HCT116 (cell line): ENCODE data around the gene WDR33. TPM values are rescaled to one million over a fixed set of nuclear protein-coding genes. Genes with fewer than 3 reads are reported as not detected.

Experiments used
- ATAC-seq: fragments of 200-7000 bp; cut with Tn5 transposase; 2 replicates; pipeline ENCODE4 v1.9.1; 2020; ENCODE audit warnings: mild to moderate bottlenecking, moderate library complexity
- BruUV-seq: library from RNA; stranded (reverse); fragments of 400-500 nt; replicated peaks from 2 replicates; lab custom pipeline; 2021; lab: Mats Ljungman, UMichigan
- CTCF ChIA-PET: fragments of 300-600 bp; sonication (Branson Sonifier 250); formaldehyde crosslinking; loops from one replicate; lab custom pipeline; 2021; ENCODE audit warnings: antibody characterized with exemption; lab: Charles Lee
- POLR2A ChIA-PET: fragments of 300-600, 350-600 bp; sonication (Branson Sonifier 250); formaldehyde crosslinking; loops from one replicate; lab custom pipeline; 2021; ENCODE audit warnings: antibody characterized with exemption; lab: Charles Lee
- RAD21 ChIA-PET, 2 experiments: fragments of 300-600 bp; sonication (Branson Sonifier 250); formaldehyde crosslinking; loops; one replicate each; lab custom pipeline; 2023; ENCODE audit warnings: low total read pairs in 2 of 2; ENCODE audit not compliant: uncharacterized antibody in 2 of 2, unreplicated experiment in 2 of 2, low non-redundant PET in 1 of 2; lab: Charles Lee
- DNase-seq: peaks from one replicate; pipeline ENCODE4 v3.0.0-alpha.2; 2010; ENCODE audit warnings: low read depth, low spot score
- H2AFZ ChIP-seq: fragments of 200-600 bp; shearing (Covaris generic), sonication (generic); 2 replicates; pipeline ENCODE4 v1.6.1; 2017; ENCODE audit warnings: low read depth, mixed run types, mixed read lengths, antibody characterized with exemption, low read length; ENCODE audit not compliant: poor library complexity, severe bottlenecking
- H3K27ac ChIP-seq: 2 replicates; pipeline ENCODE4 v1.5.1; 2012; ENCODE audit warnings: low read depth, low read length
- H3K27me3 ChIP-seq: fragments of 200-600 bp; sonication (generic); 2 replicates; pipeline ENCODE4 v1.6.1; 2016; ENCODE audit warnings: mixed run types, low read length, mixed read lengths; ENCODE audit not compliant: insufficient read depth
- H3K36me3 ChIP-seq, 2 experiments: fragments of 200-500 bp in 1 of 2; fragments of 200-600 bp in 1 of 2; sonication (Bioruptor generic) in 1 of 2; sonication (generic) in 1 of 2; 2 replicates each; pipeline versions ENCODE4 v1.5.1 to v1.6.1; 2014 to 2016; ENCODE audit warnings: low read length in 2 of 2, inconsistent platforms in 1 of 2, mixed read lengths in 1 of 2, mixed run types in 1 of 2; ENCODE audit not compliant: insufficient read depth in 2 of 2, control insufficient read depth in 1 of 2
- H3K4me1 ChIP-seq, 2 experiments: fragments of 200-600 bp in 1 of 2; sonication (generic) in 1 of 2; 2 replicates each; pipeline versions ENCODE4 v1.5.1 to v1.6.1; 2012 to 2017; ENCODE audit warnings: low read length in 2 of 2, inconsistent platforms in 1 of 2, mild to moderate bottlenecking in 1 of 2, mixed read lengths in 1 of 2, mixed run types in 1 of 2, moderate library complexity in 1 of 2; ENCODE audit not compliant: insufficient read depth in 2 of 2, control insufficient read depth in 1 of 2
- H3K4me2 ChIP-seq: fragments of 200-600 bp; sonication (generic); 2 replicates; pipeline ENCODE4 v1.6.1; 2017; ENCODE audit warnings: mixed run types, low read length, mixed read lengths
- H3K4me3 ChIP-seq, 2 experiments: fragments of 200-600 bp in 1 of 2; sonication (generic) in 1 of 2; replicated peaks in 1 of 2; 2 replicates each; pipeline ENCODE4 v1.5.1; 2011 to 2016; ENCODE audit warnings: low read length in 2 of 2, control low read depth in 1 of 2, low read depth in 1 of 2, mild to moderate bottlenecking in 1 of 2, mixed read lengths in 1 of 2, mixed run types in 1 of 2
- H3K79me2 ChIP-seq: fragments of 200-600 bp; sonication (generic); 2 replicates; pipeline ENCODE4 v1.6.1; 2017; ENCODE audit warnings: mild to moderate bottlenecking, mixed run types, low read length, moderate library complexity, mixed read lengths; ENCODE audit not compliant: insufficient read depth
- H3K9ac ChIP-seq: fragments of 200-600 bp; sonication (generic); 2 replicates; pipeline ENCODE4 v1.6.1; 2016; ENCODE audit warnings: low read length, mixed read lengths
- H3K9me2 ChIP-seq: fragments of 200-600 bp; sonication (generic), shearing (Covaris generic); 2 replicates; pipeline ENCODE4 v1.6.1; 2017; ENCODE audit warnings: mixed run types, mild to moderate bottlenecking, moderate library complexity; ENCODE audit not compliant: insufficient read depth
- H3K9me3 ChIP-seq, 2 experiments: fragments of 200-500 bp in 1 of 2; fragments of 200-600 bp in 1 of 2; sonication (Bioruptor generic) in 1 of 2; sonication (generic) in 1 of 2; 2 replicates each; pipeline ENCODE4 v1.6.1; 2014 to 2017; ENCODE audit warnings: low read length in 2 of 2, mixed read lengths in 2 of 2, inconsistent platforms in 1 of 2, low read depth in 1 of 2, mild to moderate bottlenecking in 1 of 2, mixed run types in 1 of 2, moderate library complexity in 1 of 2; ENCODE audit not compliant: control insufficient read depth in 1 of 2, insufficient read depth in 1 of 2
- H4K20me1 ChIP-seq: fragments of 200-600 bp; sonication (generic), shearing (Covaris generic); 2 replicates; pipeline ENCODE4 v1.6.1; 2017; ENCODE audit warnings: mixed run types, mild to moderate bottlenecking, moderate library complexity; ENCODE audit not compliant: insufficient read depth
- ATF3 ChIP-seq: IDR thresholded peaks from 2 replicates; pipeline ENCODE4 v1.6.1; 2012
- CBX3 ChIP-seq: IDR thresholded peaks from 2 replicates; pipeline ENCODE4 v1.6.1; 2012; ENCODE audit warnings: low read depth
- EZH2phosphoT487 ChIP-seq: fragments of 200-600 bp; IDR thresholded peaks from 2 replicates; pipeline ENCODE4 v1.6.1; 2018; ENCODE audit warnings: antibody characterized with exemption, borderline replicate concordance
- FOSL1 ChIP-seq: IDR thresholded peaks from 2 replicates; pipeline ENCODE4 v1.6.1; 2012; ENCODE audit warnings: low read depth
- JUND ChIP-seq: IDR thresholded peaks from 2 replicates; pipeline ENCODE4 v1.6.1; 2012
- MAX ChIP-seq: IDR thresholded peaks from 2 replicates; pipeline ENCODE4 v1.6.1; 2012
- POLR2AphosphoS5 ChIP-seq: IDR thresholded peaks from 2 replicates; pipeline ENCODE4 v1.6.1; 2011; ENCODE audit warnings: mild to moderate bottlenecking, low read depth, low read length, moderate library complexity
- RAD21 ChIP-seq: IDR thresholded peaks from 2 replicates; pipeline ENCODE4 v1.6.1; 2012; ENCODE audit warnings: low read depth, mild to moderate bottlenecking
- SIN3A ChIP-seq: IDR thresholded peaks from 2 replicates; pipeline ENCODE4 v1.6.1; 2012; ENCODE audit warnings: low read depth
- SP1 ChIP-seq: IDR thresholded peaks from 2 replicates; pipeline ENCODE4 v1.6.1; 2012; ENCODE audit warnings: low read depth
- SRF ChIP-seq: IDR thresholded peaks from 2 replicates; pipeline ENCODE4 v1.6.1; 2012; ENCODE audit warnings: low read depth
- TCF7L2 ChIP-seq: IDR thresholded peaks from 2 replicates; pipeline ENCODE4 v1.7.0; 2011; ENCODE audit warnings: borderline replicate concordance, inconsistent platforms; ENCODE audit not compliant: insufficient read depth, insufficient read length; ENCODE audit errors: extremely low read depth
- YY1 ChIP-seq: IDR thresholded peaks from 2 replicates; pipeline ENCODE4 v1.6.1; 2011; ENCODE audit warnings: low read length, low read depth, moderate library complexity, mild to moderate bottlenecking; ENCODE audit not compliant: insufficient replicate concordance; ENCODE audit errors: extremely low read depth
- intact Hi-C: fragments of 100-400 bp; cut with micrococcal nuclease; formaldehyde crosslinking; loops from 2 replicates; pipeline ENCODE4 v1.10.0; 2022
- total RNA-seq: library from RNA; stranded (reverse); gene quantifications from one replicate; pipeline ENCODE4 v1.2.1, GENCODE V29; 2021; ENCODE audit not compliant: unreplicated experiment
- TF ChIP-seq, protein P1 (sequence below), 3 experiments: fragments of 200-600 bp in 1 of 3; sonication (generic) in 1 of 3; IDR thresholded peaks in 2 of 3; conservative IDR thresholded peaks in 1 of 3; 2 replicates each; pipeline ENCODE4 v1.5.1; 2012 to 2017; ENCODE audit warnings: low read depth in 2 of 3, low read length in 2 of 3, antibody characterized with exemption in 1 of 3, borderline replicate concordance in 1 of 3, control low read depth in 1 of 3, mild to moderate bottlenecking in 1 of 3, mixed read lengths in 1 of 3, mixed run types in 1 of 3, moderate library complexity in 1 of 3; ENCODE audit not compliant: insufficient read depth in 1 of 3

Gene WDR33
- total RNA-seq, 1 experiment from 2014 or later: 52.5 TPM

GRCh38 chr2:127683056-127683455 is 127.9 kb downstream of the WDR33 start (continued):
- no peak for TF ChIP-seq POLR2AphosphoS5

DNA sequence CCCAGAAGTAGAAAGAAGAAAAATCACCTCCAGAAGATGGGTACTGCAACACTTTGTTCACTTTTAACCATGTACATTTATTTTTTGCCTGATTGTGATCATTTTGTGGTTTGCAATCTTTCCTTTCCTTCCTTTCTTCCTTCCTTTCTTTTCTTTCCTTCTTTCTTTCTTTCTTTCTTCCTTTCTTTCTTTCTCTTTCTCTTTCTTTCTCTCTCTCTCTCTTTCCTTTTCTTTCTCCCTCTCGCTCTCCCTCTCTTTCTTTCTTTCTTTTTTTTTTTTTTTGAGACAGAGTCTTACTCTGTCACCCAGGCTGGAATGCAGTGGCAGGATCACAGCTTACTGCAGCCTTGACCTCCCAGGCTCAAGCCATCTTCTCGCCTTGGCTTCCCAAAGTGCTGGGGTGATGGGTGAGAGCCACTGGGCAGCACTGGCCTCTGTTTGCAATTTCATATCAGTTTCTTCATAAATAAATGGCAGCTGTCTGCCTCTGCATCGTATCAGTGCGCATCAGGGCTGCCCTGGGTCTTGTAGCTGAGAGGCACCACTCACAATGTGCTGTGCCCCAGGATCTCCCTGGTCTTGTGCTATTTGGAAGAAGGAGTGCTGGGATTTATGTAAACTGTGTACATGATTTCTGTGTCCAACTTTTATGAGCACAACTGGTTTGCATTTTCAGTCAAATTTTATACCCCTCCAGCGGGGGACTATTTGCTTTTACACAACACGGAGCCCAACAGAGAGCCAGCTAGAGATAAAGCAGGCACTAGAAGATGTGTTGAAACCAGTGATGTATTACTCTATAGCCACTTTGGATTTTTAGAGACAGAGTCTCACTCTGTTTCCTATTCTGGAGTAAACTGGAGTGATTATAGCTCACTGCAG is 128.8 kb downstream of the WDR33 start:
- Histone ChIP-seq H3K27me3 (no peaks in the 10 kb centered on the region), H3K4me2 (no peak overlapping the region), H2AFZ (no peak overlapping the region), H3K27ac (no peak overlapping the region), H3K9me3 (no peaks in the 10 kb centered on the region), H4K20me1 (no peaks in the 10 kb centered on the region), H3K4me3 (no peak overlapping the region), H3K4me1 (no peaks in the 10 kb centered on the region), H3K79me2 (no peaks in the 10 kb centered on the region), H3K9me2 (no peaks in the 10 kb centered on the region), H3K36me3 (no peaks in the 10 kb centered on the region), H3K9ac (no peak overlapping the region)
- ChIA-PET RAD21 (no interaction called here), POLR2A (no interaction called here), CTCF (interaction anchor here (1.2 to 1.6 kb wide), 2 partner anchors 12 to 91 kb away, joined by 3 to 4 read pairs; no protein-coding TSS in a partner anchor)
- TF ChIP-seq TCF7L2: no peak
- TF ChIP-seq SIN3A: no peak
- TF ChIP-seq YY1: no peak
- TF ChIP-seq, protein P1, sequence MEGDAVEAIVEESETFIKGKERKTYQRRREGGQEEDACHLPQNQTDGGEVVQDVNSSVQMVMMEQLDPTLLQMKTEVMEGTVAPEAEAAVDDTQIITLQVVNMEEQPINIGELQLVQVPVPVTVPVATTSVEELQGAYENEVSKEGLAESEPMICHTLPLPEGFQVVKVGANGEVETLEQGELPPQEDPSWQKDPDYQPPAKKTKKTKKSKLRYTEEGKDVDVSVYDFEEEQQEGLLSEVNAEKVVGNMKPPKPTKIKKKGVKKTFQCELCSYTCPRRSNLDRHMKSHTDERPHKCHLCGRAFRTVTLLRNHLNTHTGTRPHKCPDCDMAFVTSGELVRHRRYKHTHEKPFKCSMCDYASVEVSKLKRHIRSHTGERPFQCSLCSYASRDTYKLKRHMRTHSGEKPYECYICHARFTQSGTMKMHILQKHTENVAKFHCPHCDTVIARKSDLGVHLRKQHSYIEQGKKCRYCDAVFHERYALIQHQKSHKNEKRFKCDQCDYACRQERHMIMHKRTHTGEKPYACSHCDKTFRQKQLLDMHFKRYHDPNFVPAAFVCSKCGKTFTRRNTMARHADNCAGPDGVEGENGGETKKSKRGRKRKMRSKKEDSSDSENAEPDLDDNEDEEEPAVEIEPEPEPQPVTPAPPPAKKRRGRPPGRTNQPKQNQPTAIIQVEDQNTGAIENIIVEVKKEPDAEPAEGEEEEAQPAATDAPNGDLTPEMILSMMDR (IDR thresholded peaks at IDR 0.05 in 2 of 3, conservative IDR thresholded peaks at IDR 0.05 in 1 of 3; ENCODE audit: borderline replicate concordance in 1 of 3, insufficient read depth in 1 of 3, low read depth in 2 of 3, low read length in 2 of 3): no peak
- no peak for TF ChIP-seq CBX3
- TF ChIP-seq RAD21: no peak
- TF ChIP-seq SRF: no peak
- no peak for TF ChIP-seq EZH2phosphoT487
- no peak for TF ChIP-seq FOSL1
- no peak for TF ChIP-seq MAX
- no peak for TF ChIP-seq ATF3
- no peak for TF ChIP-seq JUND
- TF ChIP-seq SP1: no peak
- BruUV-seq: no TSS peak
- intact Hi-C loops: no loop called here
- DNase-seq: no peak
- ATAC-seq: no peak
